ENCODE data around the gene ANKRD10.

The ANKRD10 gene

DNA sequence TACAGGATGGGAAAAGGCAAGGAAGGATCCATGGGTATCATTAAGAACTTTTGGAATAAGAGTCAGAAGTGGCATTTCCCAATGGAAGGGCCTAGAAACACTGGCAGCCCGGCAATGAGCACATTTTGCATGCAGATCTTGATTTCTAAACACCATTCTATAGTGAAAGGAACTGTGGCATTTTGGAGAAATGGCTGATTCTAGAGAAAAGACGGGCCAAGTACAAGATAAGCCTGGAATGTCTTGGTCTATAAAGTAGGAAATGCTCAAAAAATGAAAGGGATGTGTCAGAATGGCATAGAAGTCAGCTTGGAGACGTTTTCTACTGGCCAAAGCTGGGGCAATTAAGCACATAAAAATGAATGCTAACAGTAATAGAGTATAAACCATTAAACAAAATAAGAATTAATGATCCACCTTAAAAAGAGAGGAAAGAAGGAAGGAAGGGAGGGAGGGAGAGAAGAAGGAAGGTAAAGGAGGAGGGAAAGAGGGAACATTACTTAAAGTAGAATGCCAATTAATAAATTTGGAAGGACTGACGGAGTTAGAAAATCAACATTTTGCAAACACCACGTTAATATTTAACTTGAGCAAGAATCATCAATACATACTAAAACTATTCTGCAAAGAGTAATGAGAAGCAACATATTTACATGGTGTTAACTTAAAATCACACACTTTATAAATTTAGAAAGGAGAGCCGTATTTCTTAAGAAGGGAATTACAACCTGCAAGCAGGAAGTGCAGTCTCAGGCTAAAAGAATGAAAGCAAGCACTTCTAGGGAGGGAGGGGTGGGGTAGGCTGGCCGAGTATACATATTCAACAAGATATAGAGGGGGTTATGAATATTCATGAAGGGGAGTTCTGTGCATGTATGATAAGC is 78.9 kb downstream of the ANKRD10 start:
- FAIRE-seq: no peak
- DNase-seq (ENCODE audit: insufficient read length, low spot score): no peak

DNA sequence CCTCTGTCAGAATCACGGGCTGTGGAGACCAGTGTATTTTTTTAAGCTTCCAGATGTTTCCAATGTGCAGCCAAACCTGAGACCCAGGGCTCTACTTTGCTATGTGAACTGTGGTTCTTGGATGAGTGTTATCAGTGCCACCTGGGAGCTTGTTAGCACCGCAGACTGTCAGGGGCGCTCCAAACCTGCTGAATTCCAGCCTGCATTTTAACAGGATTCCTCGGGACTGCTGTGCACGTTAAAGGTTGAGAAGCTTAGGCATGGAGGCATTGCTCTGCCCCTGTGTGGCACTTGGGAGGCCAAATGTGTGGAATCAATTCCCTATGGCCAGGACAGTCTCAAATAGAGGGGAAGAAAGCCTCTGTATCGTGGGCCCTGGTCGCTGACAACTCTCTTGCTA is 80.3 kb downstream of the ANKRD10 start:
- no peak for FAIRE-seq
- DNase-seq (ENCODE audit: insufficient read length, low spot score): no peak

DNA sequence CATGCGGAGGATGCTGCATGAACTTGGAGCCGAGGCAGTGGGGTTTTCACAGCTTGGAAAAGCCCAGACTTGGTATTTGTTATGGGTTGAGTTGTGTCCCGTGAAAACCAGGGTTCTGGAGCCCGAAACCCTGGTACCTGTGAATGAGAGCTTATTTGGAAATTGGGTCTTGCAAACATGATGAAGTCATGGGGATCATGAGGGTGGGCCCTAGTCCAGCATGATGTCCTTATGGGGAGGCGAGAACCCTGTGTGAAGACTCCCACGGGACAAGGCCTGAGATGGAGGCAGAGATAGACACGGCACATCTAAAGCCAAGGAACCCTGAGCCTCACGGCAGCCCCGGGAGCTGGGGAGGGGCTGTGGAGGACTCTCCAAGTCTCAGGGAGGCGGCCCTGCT is 82.3 kb downstream of the ANKRD10 start:
- FAIRE-seq (no peak), DNase-seq (ENCODE audit: insufficient read length, low spot score) (no peak)

DNA sequence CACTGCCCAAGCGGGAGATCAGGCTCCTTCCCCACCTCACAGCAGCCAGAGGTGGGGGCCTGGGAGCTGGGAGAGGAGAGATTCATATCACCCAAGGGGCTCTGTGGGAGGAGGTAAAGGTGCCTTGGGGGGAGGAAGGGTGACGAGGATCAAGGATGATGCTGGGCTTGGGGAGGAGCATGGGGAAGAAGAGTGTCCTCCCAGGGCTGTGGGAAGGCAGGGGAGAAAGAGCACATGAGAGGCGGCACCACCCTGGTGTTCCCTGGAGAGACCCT is 82.7 kb downstream of the ANKRD10 start:
- DNase-seq (ENCODE audit: insufficient read length, low spot score): no peak
- no peak for FAIRE-seq

DNA sequence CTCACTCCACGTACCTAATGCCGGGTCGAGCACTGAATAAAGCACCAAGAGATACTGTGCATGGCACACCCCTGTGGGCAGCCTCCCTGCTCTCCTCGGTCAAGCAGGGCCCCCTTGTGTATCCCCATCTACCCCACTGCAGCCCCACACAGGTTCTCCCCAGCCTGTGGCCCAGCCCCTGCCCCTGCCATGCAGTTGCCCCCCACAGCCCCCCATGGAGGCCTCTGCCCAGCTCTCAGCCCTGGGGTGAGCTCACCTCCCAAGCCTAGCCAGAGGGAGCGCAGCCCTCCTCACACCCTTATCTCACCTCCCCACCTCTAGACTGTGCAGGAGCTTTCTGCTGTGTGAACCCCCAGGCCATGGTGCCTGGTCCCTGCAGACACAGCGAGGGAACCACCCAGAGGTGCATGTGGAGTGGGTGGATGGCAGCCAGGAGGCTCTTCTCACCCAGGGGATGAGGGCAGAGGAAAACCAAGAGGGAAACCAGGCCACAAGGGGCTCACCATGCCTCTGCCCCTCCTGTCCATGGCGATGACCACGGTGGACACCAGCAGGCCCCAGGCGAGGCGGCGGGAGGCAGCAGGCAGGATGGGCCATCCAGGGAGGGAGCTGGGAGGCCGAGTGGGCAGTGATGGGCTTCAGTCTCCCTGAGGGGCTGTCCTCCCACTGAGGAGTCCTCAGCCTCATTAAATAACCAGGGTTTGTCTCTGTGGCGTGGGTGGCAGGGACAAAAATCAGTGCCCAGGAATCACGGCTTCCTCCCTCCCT is 83.2 kb downstream of the ANKRD10 start:
- DNase-seq (ENCODE audit: insufficient read length, low spot score) (no peak), FAIRE-seq (no peak)

DNA sequence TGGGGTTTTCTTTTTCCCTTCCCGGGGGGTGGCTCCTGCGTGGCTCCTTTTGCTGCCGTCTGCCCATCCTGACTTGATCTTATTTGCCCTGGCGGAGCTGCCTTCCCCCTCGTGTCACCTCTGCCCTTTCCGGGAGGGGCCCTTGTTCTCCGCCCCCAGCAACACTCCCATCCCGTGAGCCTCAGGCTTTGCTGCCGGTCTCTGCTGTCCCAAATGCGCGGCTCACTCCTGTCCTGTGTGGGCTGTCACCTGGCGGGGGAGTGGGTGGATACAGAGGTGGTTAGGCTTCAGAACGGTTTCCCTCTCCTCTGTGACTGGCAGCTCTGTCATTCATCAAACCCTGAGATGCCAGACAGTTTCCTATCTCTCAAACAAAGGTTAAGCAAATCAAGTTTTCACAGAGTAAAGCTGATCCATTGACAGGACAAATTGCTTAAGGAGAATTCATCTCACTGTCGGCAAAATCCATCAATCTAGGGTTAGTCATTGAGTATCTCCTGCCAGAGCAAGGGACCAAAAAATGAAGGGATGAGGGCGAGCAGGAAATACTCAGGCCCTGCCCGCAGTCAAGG is 84.0 kb downstream of the ANKRD10 start:
- no peak for DNase-seq (ENCODE audit: insufficient read length, low spot score)
- no peak for FAIRE-seq

DNA sequence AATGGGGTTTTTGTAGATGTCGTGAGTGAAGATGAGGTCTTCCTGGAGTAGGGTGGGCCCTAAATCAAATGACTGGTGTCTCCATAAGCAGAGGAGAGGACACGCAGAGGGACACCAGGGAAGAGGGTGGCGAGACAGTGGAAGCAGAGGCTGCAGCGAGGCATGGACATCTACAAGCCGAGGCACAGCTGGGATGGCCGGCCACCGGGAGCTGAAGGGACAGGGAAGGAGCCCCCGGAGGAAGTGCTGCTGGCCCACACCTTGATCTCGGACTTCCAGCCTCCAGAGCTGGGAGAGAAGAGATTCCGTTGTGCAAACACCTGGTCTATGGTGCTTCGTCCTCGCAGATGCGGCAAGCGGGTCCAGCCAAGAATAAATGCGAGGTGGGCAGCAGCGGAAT is 84.5 kb downstream of the ANKRD10 start:
- FAIRE-seq (no peak), DNase-seq (ENCODE audit: insufficient read length, low spot score) (no peak)

DNA sequence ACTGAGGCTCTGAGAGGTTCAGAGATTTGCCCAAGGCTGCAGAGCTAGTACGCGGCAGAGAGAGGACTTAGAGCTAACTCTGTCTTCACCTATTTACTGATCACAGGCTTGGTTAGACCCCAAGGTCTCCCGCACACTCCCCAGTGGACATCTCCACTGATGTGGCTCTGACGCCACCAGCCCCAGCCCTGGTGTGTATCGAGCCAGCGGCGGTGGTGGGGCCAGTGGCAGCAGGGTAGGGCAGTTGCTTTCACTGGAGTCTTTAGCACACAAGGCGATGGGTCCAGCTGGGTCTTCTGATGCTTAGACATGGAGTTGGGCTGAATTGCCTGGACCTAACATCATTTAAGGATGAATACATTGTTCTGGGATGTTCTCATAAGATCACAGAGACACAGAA is 85.4 kb downstream of the ANKRD10 start:
- DNase-seq (ENCODE audit: insufficient read length, low spot score): no peak
- FAIRE-seq: no peak

DNA sequence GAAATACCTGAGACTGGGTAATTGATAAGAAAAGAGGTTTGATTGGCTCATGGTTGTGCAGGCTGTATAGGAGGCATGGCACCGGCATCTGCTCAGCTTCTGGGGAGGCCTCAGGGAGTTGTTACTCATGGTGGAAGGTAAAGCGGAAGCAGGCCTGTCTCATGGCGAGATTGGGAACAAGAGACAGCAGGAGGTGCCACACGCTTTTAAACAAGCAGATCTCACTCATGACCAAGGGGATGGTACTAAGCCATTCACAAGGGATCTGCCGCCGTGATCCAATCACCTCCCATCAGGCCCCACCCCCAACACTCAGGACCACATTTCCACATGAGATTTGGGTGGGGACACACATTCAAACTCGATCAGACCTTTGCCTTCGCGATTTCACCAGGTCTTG is 86.2 kb downstream of the ANKRD10 start:
- no peak for FAIRE-seq
- no peak for DNase-seq (ENCODE audit: insufficient read length, low spot score)
